Esophagus muscularis mucosa (tissue), 3 donors: ENCODE data around the gene PLD3.

Source experiments
- POLR2A ChIP-seq: fragments of 450-650 bp; IDR thresholded peaks from one replicate; pipeline ENCODE4 v1.6.1; 2017; ENCODE audit warnings: antibody characterized with exemption, moderate library complexity, mild to moderate bottlenecking, low read depth
- TF ChIP-seq, protein P1 (sequence below), 3 experiments: fragments of 200-600 bp in 2 of 3; fragments of 450-650 bp in 1 of 3; sonication (generic) in 2 of 3; IDR thresholded peaks; one replicate each; pipeline ENCODE4 v1.5.1; 2017 to 2019; ENCODE audit warnings: antibody characterized with exemption in 3 of 3, mild to moderate bottlenecking in 2 of 3, moderate library complexity in 1 of 3

- TF ChIP-seq, protein P1, sequence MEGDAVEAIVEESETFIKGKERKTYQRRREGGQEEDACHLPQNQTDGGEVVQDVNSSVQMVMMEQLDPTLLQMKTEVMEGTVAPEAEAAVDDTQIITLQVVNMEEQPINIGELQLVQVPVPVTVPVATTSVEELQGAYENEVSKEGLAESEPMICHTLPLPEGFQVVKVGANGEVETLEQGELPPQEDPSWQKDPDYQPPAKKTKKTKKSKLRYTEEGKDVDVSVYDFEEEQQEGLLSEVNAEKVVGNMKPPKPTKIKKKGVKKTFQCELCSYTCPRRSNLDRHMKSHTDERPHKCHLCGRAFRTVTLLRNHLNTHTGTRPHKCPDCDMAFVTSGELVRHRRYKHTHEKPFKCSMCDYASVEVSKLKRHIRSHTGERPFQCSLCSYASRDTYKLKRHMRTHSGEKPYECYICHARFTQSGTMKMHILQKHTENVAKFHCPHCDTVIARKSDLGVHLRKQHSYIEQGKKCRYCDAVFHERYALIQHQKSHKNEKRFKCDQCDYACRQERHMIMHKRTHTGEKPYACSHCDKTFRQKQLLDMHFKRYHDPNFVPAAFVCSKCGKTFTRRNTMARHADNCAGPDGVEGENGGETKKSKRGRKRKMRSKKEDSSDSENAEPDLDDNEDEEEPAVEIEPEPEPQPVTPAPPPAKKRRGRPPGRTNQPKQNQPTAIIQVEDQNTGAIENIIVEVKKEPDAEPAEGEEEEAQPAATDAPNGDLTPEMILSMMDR (IDR thresholded peaks at IDR 0.05): no peak
- TF ChIP-seq POLR2A: no peak
These were observed 11.4 kb upstream of the PLD3 start for GRCh38 chr19:40337107-40337506.
